Hepatocyte (in vitro differentiated cells): ENCODE data around the gene PSMD12.

Experiments used
- CTCF ChIP-seq: fragments of 200-600 bp; sonication (generic); IDR thresholded peaks from 2 replicates; pipeline ENCODE4 v1.5.1; 2016; ENCODE audit warnings: antibody characterized with exemption, mild to moderate bottlenecking; ENCODE audit not compliant: poor library complexity
- EZH2 ChIP-seq: fragments of 200-600 bp; sonication (generic); IDR thresholded peaks from 2 replicates; pipeline ENCODE4 v1.6.1; 2016; ENCODE audit warnings: antibody characterized with exemption, mild to moderate bottlenecking, borderline replicate concordance

GRCh38 chr17:67378454-67379250 is 12.3 kb upstream of the PSMD12 start:
- TF ChIP-seq CTCF (peak; percentile 66), EZH2 (no peak)
